Fibroblast of the conjunctiva (primary cell): ENCODE measurements around the gene NR6A1.
A peak's percentile ranks its signal among the peaks of the same experiment; 100 is the strongest.

ENCODE experiments used
- DNase-seq: peaks from one replicate; pipeline ENCODE4 v3.0.0-alpha.2; 2010; ENCODE audit warnings: low read depth

Gene NR6A1

GRCh38 chr9:124570942-124571666 is 200.0 kb downstream of the NR6A1 start:
- no peak for DNase-seq

DNA sequence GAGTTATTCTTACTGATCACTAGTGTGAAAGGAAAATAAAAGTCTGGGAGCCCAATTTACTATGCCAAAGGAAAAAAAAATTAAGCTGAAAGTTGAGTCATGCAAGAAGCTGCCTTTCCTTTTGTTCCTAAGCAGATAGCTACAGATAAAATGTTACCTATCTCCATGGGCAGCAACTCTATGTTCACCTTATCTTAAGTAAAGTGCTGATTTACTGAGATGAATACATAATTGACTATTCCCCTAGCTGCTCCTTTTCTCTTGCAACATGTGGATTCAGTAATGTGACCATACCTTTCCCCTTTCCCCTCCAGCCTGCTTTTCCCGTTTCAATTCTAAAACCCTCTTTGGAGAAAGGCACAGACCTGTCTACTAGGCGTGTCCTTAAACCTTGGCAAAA is 201.2 kb downstream of the NR6A1 start:
- DNase-seq, result no peak

DNA sequence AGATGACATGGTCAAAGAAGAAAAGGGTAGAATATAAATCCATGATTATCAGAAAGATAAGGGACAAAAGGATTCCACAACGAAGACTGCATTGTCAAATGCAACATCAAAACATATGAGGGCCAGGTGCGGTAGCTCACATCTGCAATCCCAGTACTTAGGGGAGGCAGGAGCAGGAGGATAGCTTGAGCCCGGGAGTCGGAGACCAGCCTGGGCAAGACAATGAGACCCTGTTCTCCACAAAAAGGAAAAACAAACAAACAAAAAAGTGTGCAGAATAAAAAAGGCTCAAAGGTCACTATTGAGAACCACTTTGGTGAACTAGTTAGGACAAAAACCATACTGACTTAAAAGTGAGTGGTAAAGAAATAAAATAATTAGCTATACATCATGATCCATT is 203.7 kb downstream of the NR6A1 start:
- DNase-seq, result no peak

- DNase-seq, result no peak
Measured at GRCh38 chr9:124562328-124562727, 208.8 kb downstream of the NR6A1 start.

DNA sequence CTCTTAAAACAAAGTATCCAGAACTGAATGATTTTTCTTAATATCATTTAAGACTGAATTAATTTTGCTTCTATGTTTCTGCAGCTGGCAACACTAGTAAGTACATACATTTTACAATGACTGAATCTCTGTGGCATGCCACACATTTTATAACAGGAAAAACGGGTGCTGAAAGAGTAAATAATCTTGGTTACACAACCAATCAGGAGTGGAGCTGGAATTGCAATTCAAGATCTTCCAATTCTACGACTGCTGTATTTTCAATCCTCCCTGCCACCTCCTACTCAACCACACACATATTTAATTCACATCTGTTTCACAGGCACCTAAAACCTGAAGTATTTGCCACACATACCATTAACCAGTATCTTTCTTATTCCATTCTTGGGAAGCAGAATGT is 211.2 kb downstream of the NR6A1 start:
- peak; percentile 28 for DNase-seq

GRCh38 chr9:124558777-124559470 is 212.2 kb downstream of the NR6A1 start:
- no peak for DNase-seq

DNA sequence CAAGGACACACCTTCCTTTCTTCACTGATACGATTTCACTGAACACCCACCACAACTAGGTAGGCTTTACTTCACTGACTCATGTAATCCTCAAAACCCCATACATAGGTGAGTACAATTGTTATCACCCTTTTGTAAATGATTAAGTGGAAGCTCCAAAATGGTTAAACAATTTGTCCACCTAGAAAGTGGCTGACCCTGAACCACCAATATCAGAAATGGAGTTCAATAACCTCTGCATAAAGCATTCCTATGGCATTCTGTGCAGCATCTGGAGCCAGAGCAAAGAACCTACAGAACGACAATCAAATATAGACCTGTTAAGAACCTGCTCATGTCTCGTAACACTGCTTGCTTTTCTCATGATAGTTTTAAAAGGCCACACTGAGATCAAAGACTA is 213.2 kb downstream of the NR6A1 start:
- no peak for DNase-seq

GRCh38 chr9:124555043-124555442 is 216.1 kb downstream of the NR6A1 start:
- DNase-seq, result no peak

DNA sequence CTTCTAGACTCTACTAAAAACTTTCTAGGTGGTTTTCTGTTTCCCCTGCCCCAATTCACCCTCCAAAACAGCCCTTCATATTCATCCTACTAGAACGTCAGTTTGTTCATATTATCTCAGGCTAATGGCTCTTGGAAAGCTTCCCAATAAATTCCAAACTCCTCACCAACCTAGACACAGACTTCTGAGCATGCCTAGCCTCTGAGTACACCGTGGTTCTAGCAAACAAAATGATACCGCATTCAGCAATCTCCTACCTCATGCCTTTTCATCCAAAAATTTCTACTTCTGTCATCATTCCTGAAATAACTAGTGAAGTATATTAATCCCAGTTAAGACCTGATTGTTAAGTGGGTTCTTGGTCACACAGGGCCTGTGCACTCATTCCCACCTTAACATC is 217.4 kb downstream of the NR6A1 start:
- peak; percentile 3 for DNase-seq

DNA sequence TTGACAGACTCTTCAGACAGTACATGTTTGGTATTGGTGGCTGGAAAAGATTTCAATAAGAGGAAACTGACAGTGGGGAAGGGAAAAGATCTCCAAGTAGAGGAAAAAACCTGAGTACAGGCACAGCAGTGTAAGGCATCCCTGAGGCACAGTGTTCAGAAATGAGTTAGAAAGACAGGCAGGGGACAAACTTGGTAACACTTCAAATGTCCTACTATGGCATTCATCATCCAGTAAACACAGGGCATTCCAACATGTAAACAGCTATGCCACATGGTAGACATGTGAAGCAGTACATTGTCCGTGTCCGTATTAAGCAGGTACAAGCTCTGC is 218.9 kb downstream of the NR6A1 start:
- DNase-seq, result no peak

DNA sequence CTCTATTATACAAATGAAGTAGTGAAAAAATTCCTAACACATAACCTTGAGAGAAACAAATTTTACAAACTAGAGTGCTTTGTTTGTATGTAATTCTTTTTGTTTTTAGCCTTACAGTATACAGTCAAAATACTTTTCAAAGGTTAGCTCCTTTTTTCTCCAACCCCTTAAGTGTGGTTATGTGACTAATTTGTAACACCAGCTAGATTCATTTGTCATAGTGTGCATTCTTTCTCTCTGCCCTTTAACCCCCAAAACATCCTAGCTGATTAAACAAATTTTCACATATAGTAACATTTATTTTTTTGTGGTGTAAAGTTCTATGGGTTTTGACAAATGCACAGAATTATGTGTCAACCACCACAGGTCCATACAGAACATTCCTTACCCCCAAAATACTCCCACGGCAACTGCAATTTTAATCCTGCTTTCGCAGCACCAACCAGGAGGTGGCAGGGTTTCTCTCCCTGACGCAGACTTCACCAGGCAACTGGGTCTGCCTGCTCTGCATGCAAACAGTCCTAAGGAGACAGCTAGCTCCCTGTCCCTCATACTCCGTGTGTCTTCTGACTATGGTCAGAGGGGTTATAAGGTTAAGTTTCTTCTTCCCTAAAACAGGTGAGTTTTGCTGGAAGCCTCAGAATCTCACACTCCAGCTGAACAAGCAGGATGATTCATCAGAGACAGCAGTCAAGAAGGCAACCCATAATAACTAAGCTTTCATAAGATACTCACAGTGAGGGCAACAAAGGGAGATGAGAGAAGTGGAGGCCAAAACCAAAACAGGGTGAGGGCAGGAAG is 219.4 kb downstream of the NR6A1 start:
- peak; percentile 34 for DNase-seq

DNA sequence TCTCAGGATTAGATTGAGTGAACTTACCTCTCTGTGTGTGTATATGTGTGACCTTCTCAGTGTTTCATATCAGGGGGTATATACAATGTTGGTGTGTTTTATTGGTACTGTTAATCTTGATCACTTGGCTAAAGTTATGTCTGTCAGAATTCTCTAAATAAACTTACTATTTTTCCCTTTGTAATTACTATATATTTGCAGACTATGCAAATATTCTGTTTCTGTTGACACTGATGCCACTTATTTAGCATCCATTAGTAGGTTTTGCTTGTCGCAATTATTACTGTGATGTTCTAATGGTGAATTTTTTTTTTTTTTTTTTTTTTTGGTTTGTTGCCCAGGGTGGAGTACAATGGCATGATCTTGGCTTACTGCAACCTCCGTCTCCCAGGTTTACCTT is 221.0 kb downstream of the NR6A1 start:
- no peak for DNase-seq

DNA sequence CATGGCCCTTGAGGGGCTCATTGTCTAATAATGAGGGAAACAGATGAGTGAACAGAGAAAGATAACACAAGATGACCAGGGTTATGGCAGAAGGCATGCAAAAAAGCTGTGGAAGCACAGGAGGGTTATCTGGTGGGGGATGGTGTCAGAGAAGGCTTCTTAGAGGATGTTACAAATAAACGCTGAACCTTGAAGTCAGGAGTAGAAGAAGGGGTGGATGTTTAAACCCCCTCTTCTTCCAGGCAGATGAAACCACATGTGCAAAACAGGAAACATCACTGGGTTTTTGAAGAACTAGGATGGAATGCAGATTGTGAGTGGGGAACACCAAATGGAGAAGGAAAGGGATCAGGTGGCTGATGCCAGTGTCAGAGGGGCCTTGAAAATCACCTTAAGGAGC is 222.1 kb downstream of the NR6A1 start:
- no peak for DNase-seq

- no peak for DNase-seq
Measured at GRCh38 chr9:124544535-124544934, 226.6 kb downstream of the NR6A1 start.

DNA sequence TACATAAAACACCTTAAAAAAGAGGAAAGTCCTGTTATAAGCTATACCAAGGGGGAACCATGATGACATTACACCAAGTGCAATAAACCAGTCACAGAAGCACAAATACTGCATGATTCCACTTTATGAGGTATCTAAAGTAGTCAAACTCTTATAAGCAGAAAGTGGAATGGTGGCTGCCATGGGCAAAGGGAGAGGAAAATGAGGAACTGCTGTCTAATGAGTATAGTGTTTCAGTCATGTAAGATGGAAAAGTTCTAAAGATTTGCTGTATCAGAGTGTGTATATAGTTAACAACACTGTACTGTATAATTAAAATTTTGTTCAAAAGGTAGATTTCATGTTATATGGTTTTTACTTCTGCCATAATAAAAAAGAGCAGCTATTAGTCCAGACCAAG is 229.3 kb downstream of the NR6A1 start:
- no peak for DNase-seq

- DNase-seq, result no peak
Measured at GRCh38 chr9:124537926-124538325, 233.2 kb downstream of the NR6A1 start.

GRCh38 chr9:124535846-124536245 is 235.3 kb downstream of the NR6A1 start:
- no peak for DNase-seq

DNA sequence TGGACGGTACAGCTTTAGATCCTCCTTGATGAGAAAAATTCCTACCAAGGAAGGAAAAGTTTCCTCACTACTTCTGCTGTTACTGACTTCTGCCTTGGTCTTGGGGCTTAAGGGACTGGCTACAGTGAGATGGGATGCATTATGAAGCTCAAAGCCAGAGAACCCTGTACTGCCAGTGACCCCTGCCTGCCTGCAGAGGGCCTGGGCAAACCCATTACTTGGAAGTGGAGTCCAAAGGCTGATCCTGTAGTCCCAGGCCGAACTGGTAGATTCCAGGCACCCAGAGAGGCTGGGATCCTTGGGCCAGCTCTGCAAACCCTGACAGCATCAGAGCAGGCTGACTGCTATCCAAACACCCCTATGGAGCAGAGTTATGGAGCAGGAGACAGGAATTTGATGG is 238.2 kb downstream of the NR6A1 start:
- no peak for DNase-seq

DNA sequence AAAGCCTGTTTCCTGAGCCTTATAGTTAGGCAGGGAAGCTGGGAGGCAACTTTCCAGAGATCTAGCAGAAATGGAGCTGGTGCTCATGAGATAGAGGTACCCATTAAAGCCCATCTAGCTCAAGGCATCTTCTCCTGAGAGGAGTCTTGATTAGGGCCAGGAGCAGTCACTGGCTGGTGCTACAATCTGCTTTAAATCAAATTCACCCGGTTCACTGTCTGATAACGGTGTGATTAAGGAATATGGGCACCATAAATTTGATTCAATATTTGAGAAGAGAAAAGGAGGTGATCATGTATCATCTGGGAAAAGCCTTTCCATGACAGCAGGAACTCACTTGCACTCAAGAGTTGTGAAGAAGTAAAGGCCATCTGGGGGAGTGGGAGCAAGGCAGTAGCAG is 240.0 kb downstream of the NR6A1 start:
- DNase-seq, result no peak

- DNase-seq, result no peak
Measured at GRCh38 chr9:124530246-124530645, 240.9 kb downstream of the NR6A1 start.

DNA sequence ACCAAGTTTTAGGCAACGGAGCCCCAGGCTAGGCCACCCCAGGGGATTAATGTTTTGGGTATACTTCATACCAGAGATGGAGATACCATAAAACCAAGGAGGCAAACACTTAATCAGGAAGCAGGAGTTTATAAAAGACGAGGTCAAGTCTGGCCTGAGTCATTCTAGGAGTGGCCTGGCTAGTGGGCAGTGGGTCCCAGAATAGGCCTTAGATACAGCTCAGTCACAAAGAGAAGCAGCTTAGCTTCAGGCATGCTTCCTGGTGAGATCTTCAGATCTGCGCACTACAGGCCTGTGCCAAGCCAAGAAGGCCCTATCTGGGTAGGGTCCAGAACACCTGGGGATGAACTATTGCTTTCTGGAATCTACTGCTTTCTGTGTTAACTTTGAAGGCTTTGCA is 243.3 kb downstream of the NR6A1 start:
- DNase-seq, result no peak

- no peak for DNase-seq
Measured at GRCh38 chr9:124526174-124526573, 244.9 kb downstream of the NR6A1 start.
